GM21737 (cell line): ENCODE data around the gene NELL1.

Source experiments
- ATAC-seq: cut with Tn5 transposase; IDR thresholded peaks from one replicate; pipeline ENCODE4 v1.9.1; 2021; ENCODE audit warnings: mild to moderate bottlenecking, moderate library complexity; ENCODE audit not compliant: unreplicated experiment

NELL1 gene

GRCh38 chr11:21470521-21470920, 801.1 kb downstream of the NELL1 start:
- ATAC-seq = no peak

- no peak for ATAC-seq
These were observed 802.9 kb downstream of the NELL1 start for GRCh38 chr11:21472261-21472660.

- ATAC-seq = no peak
These were observed 805.1 kb downstream of the NELL1 start for GRCh38 chr11:21474529-21474928.

- ATAC-seq = no peak
These were observed 805.9 kb downstream of the NELL1 start for GRCh38 chr11:21475276-21475675.

- ATAC-seq = no peak
These were observed 807.2 kb downstream of the NELL1 start for GRCh38 chr11:21476588-21476987.

- no peak for ATAC-seq
These were observed 810.9 kb downstream of the NELL1 start for GRCh38 chr11:21480240-21480639.

GRCh38 chr11:21481255-21481654, 811.9 kb downstream of the NELL1 start:
- no peak for ATAC-seq

- no peak for ATAC-seq
These were observed 814.7 kb downstream of the NELL1 start for GRCh38 chr11:21484039-21484438.

GRCh38 chr11:21485006-21485405, 815.6 kb downstream of the NELL1 start:
- no peak for ATAC-seq

- ATAC-seq = no peak
These were observed 816.0 kb downstream of the NELL1 start for GRCh38 chr11:21485426-21485825.

- no peak for ATAC-seq
These were observed 820.2 kb downstream of the NELL1 start for GRCh38 chr11:21489416-21490115.

GRCh38 chr11:21492931-21493330, 823.5 kb downstream of the NELL1 start:
- no peak for ATAC-seq

GRCh38 chr11:21494946-21495345, 825.6 kb downstream of the NELL1 start:
- ATAC-seq = no peak

- no peak for ATAC-seq
These were observed 826.5 kb downstream of the NELL1 start for GRCh38 chr11:21495879-21496278.

GRCh38 chr11:21501245-21501644, 831.9 kb downstream of the NELL1 start:
- no peak for ATAC-seq

- no peak for ATAC-seq
These were observed 835.7 kb downstream of the NELL1 start for GRCh38 chr11:21505070-21505469.

GRCh38 chr11:21511835-21512440, 842.6 kb downstream of the NELL1 start:
- ATAC-seq = peak; percentile 83

- ATAC-seq = no peak
These were observed 844.9 kb downstream of the NELL1 start for GRCh38 chr11:21514316-21514715.

GRCh38 chr11:21520244-21520643, 850.9 kb downstream of the NELL1 start:
- no peak for ATAC-seq

- no peak for ATAC-seq
These were observed 859.8 kb downstream of the NELL1 start for GRCh38 chr11:21529187-21529586.

- no peak for ATAC-seq
These were observed 864.9 kb downstream of the NELL1 start for GRCh38 chr11:21534288-21534687.

GRCh38 chr11:21537980-21538379, 868.6 kb downstream of the NELL1 start:
- ATAC-seq = no peak
